Thymus (tissue), 11 donors: Measurements from ENCODE around the gene IL1RAPL1. TPM values are rescaled to one million over a fixed set of nuclear protein-coding genes. Genes with fewer than 3 reads are reported as not detected.

Experiments used
- DNase-seq, 9 donors: peaks; one replicate each; pipeline ENCODE4 v3.0.0-alpha.2; 2013; ENCODE audit warnings: low spot score in 9 of 9, low read depth in 6 of 9, missing footprints in 1 of 9
- H3K27ac ChIP-seq, 2 donors: one replicate each; pipeline ENCODE4 v1.5.1; 2013; ENCODE audit warnings: control low read depth in 1 of 2, low read depth in 1 of 2, low read length in 1 of 2, mild to moderate bottlenecking in 1 of 2, moderate library complexity in 1 of 2
- H3K27me3 ChIP-seq, 2 donors: one replicate each; pipeline ENCODE4 v1.5.1; 2013; ENCODE audit warnings: low read length in 1 of 2; ENCODE audit not compliant: control insufficient read depth in 2 of 2, insufficient read depth in 1 of 2
- H3K36me3 ChIP-seq, 2 donors: one replicate each; pipeline ENCODE4 v1.5.1; 2013; ENCODE audit warnings: low read length in 1 of 2, mild to moderate bottlenecking in 1 of 2, moderate library complexity in 1 of 2; ENCODE audit not compliant: control insufficient read depth in 2 of 2, insufficient read depth in 2 of 2
- H3K4me1 ChIP-seq, 2 donors: one replicate each; pipeline ENCODE4 v1.5.1; 2013; ENCODE audit warnings: low read length in 2 of 2; ENCODE audit not compliant: control insufficient read depth in 2 of 2, insufficient read depth in 2 of 2
- H3K4me3 ChIP-seq, 2 donors: one replicate each; pipeline ENCODE4 v1.5.1; 2013; ENCODE audit warnings: low read length in 2 of 2, control low read depth in 1 of 2, mild to moderate bottlenecking in 1 of 2
- H3K9me3 ChIP-seq, 2 donors: one replicate each; pipeline ENCODE4 v1.5.1; 2013; ENCODE audit warnings: low read length in 1 of 2, mild to moderate bottlenecking in 1 of 2; ENCODE audit not compliant: control insufficient read depth in 2 of 2, insufficient read depth in 1 of 2
- WGBS: extraction: QIAGEN DNeasy Blood & Tissue Kit; methylation state at CpG from one replicate; pipeline ENCODE4 v1.1.7; 2013; 5-methylcytosine and 5-hydroxymethylcytosine counted together
- polyA plus RNA-seq: library from polyadenylated mRNA; stranded (reverse); fragments of 200-250 nt; gene quantifications from one replicate; pipeline ENCODE4 v1.2.3, GENCODE V29; 2013
- total RNA-seq: library from RNA; stranded (reverse); fragments of 120-200 nt; gene quantifications from one replicate; pipeline ENCODE4 v1.2.4, GENCODE V29; 2013
- donor health status: healthy.

The IL1RAPL1 gene
- total and polyA plus RNA-seq, 2 donors, result 0.02 to 0.33 TPM

GRCh38 chrX:29241809-29242208 lies 654.6 kb downstream of the IL1RAPL1 start:
- H3K9me3 ChIP-seq, result no peaks in the 10 kb centered on the region
- H3K27ac ChIP-seq, result no peak overlapping the region
- 70% methylated on average over 2 of the region's 2 CpGs for WGBS
- no peak overlapping the region for H3K4me3 ChIP-seq
- no peaks in the 10 kb centered on the region for H3K36me3 ChIP-seq
- no peaks in the 10 kb centered on the region for H3K27me3 ChIP-seq
- DNase-seq, result no peak
- H3K4me1 ChIP-seq, result no peaks in the 10 kb centered on the region

GRCh38 chrX:29242856-29243255 lies 655.6 kb downstream of the IL1RAPL1 start:
- WGBS, result 91% methylated on average over 4 of the region's 4 CpGs
- no peaks in the 10 kb centered on the region for H3K27me3 ChIP-seq
- no peaks in the 10 kb centered on the region for H3K4me1 ChIP-seq
- no peak overlapping the region for H3K27ac ChIP-seq
- H3K9me3 ChIP-seq, result no peaks in the 10 kb centered on the region
- H3K4me3 ChIP-seq, result no peak overlapping the region
- no peaks in the 10 kb centered on the region for H3K36me3 ChIP-seq
- DNase-seq, result no peak

- Histone ChIP-seq H3K27ac (no peak overlapping the region), H3K27me3 (no peaks in the 10 kb centered on the region), H3K4me3 (no peak overlapping the region), H3K4me1 (no peaks in the 10 kb centered on the region), H3K36me3 (no peaks in the 10 kb centered on the region), H3K9me3 (no peaks in the 10 kb centered on the region)
- 97% methylated on average over 2 of the region's 2 CpGs for WGBS
- peak in 1 of 9 donors; percentile 5 for DNase-seq
Observed at GRCh38 chrX:29243942-29244341, 656.7 kb downstream of the IL1RAPL1 start.

GRCh38 chrX:29254515-29254914 lies 667.3 kb downstream of the IL1RAPL1 start:
- Histone ChIP-seq H3K36me3 (no peaks in the 10 kb centered on the region), H3K4me3 (no peak overlapping the region), H3K4me1 (no peaks in the 10 kb centered on the region), H3K27me3 (no peaks in the 10 kb centered on the region), H3K9me3 (no peaks in the 10 kb centered on the region), H3K27ac (no peak overlapping the region)
- 91% methylated on average over 1 of the region's 1 CpG for WGBS
- no peak for DNase-seq

GRCh38 chrX:29257521-29257920 lies 670.3 kb downstream of the IL1RAPL1 start:
- no peak overlapping the region for H3K4me3 ChIP-seq
- H3K4me1 ChIP-seq, result no peaks in the 10 kb centered on the region
- H3K27me3 ChIP-seq, result no peaks in the 10 kb centered on the region
- 86% methylated on average over 3 of the region's 3 CpGs for WGBS
- no peak overlapping the region for H3K27ac ChIP-seq
- no peaks in the 10 kb centered on the region for H3K9me3 ChIP-seq
- DNase-seq, result no peak
- H3K36me3 ChIP-seq, result no peaks in the 10 kb centered on the region

GRCh38 chrX:29269390-29269789 lies 682.1 kb downstream of the IL1RAPL1 start:
- H3K4me3 ChIP-seq, result no peak overlapping the region
- H3K4me1 ChIP-seq, result no peaks in the 10 kb centered on the region
- H3K9me3 ChIP-seq, result no peaks in the 10 kb centered on the region
- no peaks in the 10 kb centered on the region for H3K36me3 ChIP-seq
- H3K27ac ChIP-seq, result no peak overlapping the region
- no peaks in the 10 kb centered on the region for H3K27me3 ChIP-seq
- no peak for DNase-seq

GRCh38 chrX:29274517-29274916 lies 687.3 kb downstream of the IL1RAPL1 start:
- Histone ChIP-seq H3K9me3 (no peaks in the 10 kb centered on the region), H3K27me3 (no peaks in the 10 kb centered on the region), H3K4me1 (no peaks in the 10 kb centered on the region), H3K27ac (no peak overlapping the region), H3K4me3 (no peak overlapping the region), H3K36me3 (no peaks in the 10 kb centered on the region)
- 70% methylated on average over 3 of the region's 3 CpGs for WGBS
- DNase-seq, result no peak

- no peak overlapping the region for H3K4me3 ChIP-seq
- H3K27ac ChIP-seq, result no peak overlapping the region
- no peaks in the 10 kb centered on the region for H3K27me3 ChIP-seq
- no peaks in the 10 kb centered on the region for H3K9me3 ChIP-seq
- no peaks in the 10 kb centered on the region for H3K4me1 ChIP-seq
- DNase-seq, result no peak
- no peaks in the 10 kb centered on the region for H3K36me3 ChIP-seq
Observed at GRCh38 chrX:29275928-29276327, 688.7 kb downstream of the IL1RAPL1 start.

GRCh38 chrX:29281078-29281742 lies 694.0 kb downstream of the IL1RAPL1 start:
- no peak overlapping the region for H3K4me3 ChIP-seq
- H3K36me3 ChIP-seq, result no peaks in the 10 kb centered on the region
- DNase-seq, result no peak
- no peaks in the 10 kb centered on the region for H3K9me3 ChIP-seq
- 98% methylated on average over 2 of the region's 2 CpGs for WGBS
- H3K27me3 ChIP-seq, result no peaks in the 10 kb centered on the region
- no peak overlapping the region for H3K27ac ChIP-seq
- no peaks in the 10 kb centered on the region for H3K4me1 ChIP-seq

GRCh38 chrX:29285664-29286063 lies 698.4 kb downstream of the IL1RAPL1 start:
- Histone ChIP-seq H3K27me3 (no peaks in the 10 kb centered on the region), H3K27ac (no peak overlapping the region), H3K9me3 (no peaks in the 10 kb centered on the region), H3K4me3 (no peak overlapping the region), H3K4me1 (no peaks in the 10 kb centered on the region), H3K36me3 (no peaks in the 10 kb centered on the region)
- DNase-seq, result no peak
- 88% methylated on average over 2 of the region's 2 CpGs for WGBS
